Measurements from ENCODE around the gene GADL1.

Gene GADL1

GRCh38 chr3:30871720-30872119, 22.7 kb downstream of the GADL1 start:
- DNase-seq (ENCODE audit: extremely low spot score), result no peak
- CTCF ChIA-PET, result no interaction called here

GRCh38 chr3:30864836-30865235, 29.6 kb downstream of the GADL1 start:
- TF ChIP-seq HDGF (IDR thresholded peaks at IDR 0.05; ENCODE audit: borderline replicate concordance) (no peak), ARNT (IDR thresholded peaks at IDR 0.05) (no peak), PKNOX1 (IDR thresholded peaks at IDR 0.05) (no peak), FOXM1 (IDR thresholded peaks at IDR 0.05; ENCODE audit: borderline replicate concordance) (no peak), FOXA1 (IDR thresholded peaks at IDR 0.05) (no peak), SP1 (IDR thresholded peaks at IDR 0.05) (no peak), TARDBP (IDR thresholded peaks at IDR 0.05) (no peak), SUZ12 (IDR thresholded peaks at IDR 0.05) (no peak), CTBP1 (IDR thresholded peaks at IDR 0.05; ENCODE audit: borderline replicate concordance) (no peak), LEF1 (IDR thresholded peaks at IDR 0.05; ENCODE audit: borderline replicate concordance) (no peak), ELF4 (IDR thresholded peaks at IDR 0.05) (no peak), BHLHE40 (IDR thresholded peaks at IDR 0.05; ENCODE audit: borderline replicate concordance) (no peak), FOXK2 (IDR thresholded peaks at IDR 0.05) (no peak), L3MBTL2 (conservative IDR thresholded peaks at IDR 0.05) (no peak), NFRKB (IDR thresholded peaks at IDR 0.05) (no peak)
- POLR2A ChIA-PET, result no interaction called here
- CTCF ChIA-PET, result no interaction called here
- no peak for DNase-seq (ENCODE audit: extremely low spot score)

More at GRCh38 chr3:30871720-30872119, 22.7 kb downstream of the GADL1 start:
- POLR2A ChIA-PET, result interaction anchor here (1.1 kb wide), 1 partner anchor 9 kb away, joined by 3 read pairs; no protein-coding TSS in a partner anchor
- TF ChIP-seq HDGF (IDR thresholded peaks at IDR 0.05; ENCODE audit: borderline replicate concordance), result no peak
- TF ChIP-seq L3MBTL2 (conservative IDR thresholded peaks at IDR 0.05), result no peak
- TF ChIP-seq ELF4 (IDR thresholded peaks at IDR 0.05), result no peak

GRCh38 chr3:30864132-30864531, 30.3 kb downstream of the GADL1 start:
- CTCF ChIA-PET, result no interaction called here
- TF ChIP-seq BHLHE40 (IDR thresholded peaks at IDR 0.05; ENCODE audit: borderline replicate concordance) (no peak), FOXK2 (IDR thresholded peaks at IDR 0.05) (no peak), ZNF384 (IDR thresholded peaks at IDR 0.05) (no peak), FOXM1 (IDR thresholded peaks at IDR 0.05; ENCODE audit: borderline replicate concordance) (no peak), TARDBP (IDR thresholded peaks at IDR 0.05) (no peak), L3MBTL2 (conservative IDR thresholded peaks at IDR 0.05) (no peak), NFRKB (IDR thresholded peaks at IDR 0.05) (no peak), SP1 (IDR thresholded peaks at IDR 0.05) (no peak), SUZ12 (IDR thresholded peaks at IDR 0.05) (no peak), ELF4 (IDR thresholded peaks at IDR 0.05) (no peak), FOXA1 (IDR thresholded peaks at IDR 0.05) (no peak), ARNT (IDR thresholded peaks at IDR 0.05) (no peak), LEF1 (IDR thresholded peaks at IDR 0.05; ENCODE audit: borderline replicate concordance) (no peak), PKNOX1 (IDR thresholded peaks at IDR 0.05) (no peak), CTBP1 (IDR thresholded peaks at IDR 0.05; ENCODE audit: borderline replicate concordance) (no peak), HDGF (IDR thresholded peaks at IDR 0.05; ENCODE audit: borderline replicate concordance) (no peak)
- POLR2A ChIA-PET, result no interaction called here
- DNase-seq (ENCODE audit: extremely low spot score), result no peak

GRCh38 chr3:30862004-30862403, 32.5 kb downstream of the GADL1 start:
- CTCF ChIA-PET, result interaction anchor here (0.6 kb wide), 1 partner anchor 684 kb away, joined by 3 read pairs; no protein-coding TSS in a partner anchor
- POLR2A ChIA-PET, result interaction anchor here (1.1 kb wide), 1 partner anchor 9 kb away, joined by 3 read pairs; no protein-coding TSS in a partner anchor
- no peak for TF ChIP-seq SUZ12 (IDR thresholded peaks at IDR 0.05)
- TF ChIP-seq ELF4 (IDR thresholded peaks at IDR 0.05), result no peak
- no peak for DNase-seq (ENCODE audit: extremely low spot score)

GRCh38 chr3:30858894-30859389, 35.5 kb downstream of the GADL1 start:
- POLR2A ChIA-PET, result no interaction called here
- DNase-seq (ENCODE audit: extremely low spot score), result no peak
- TF ChIP-seq PKNOX1 (IDR thresholded peaks at IDR 0.05) (no peak), TARDBP (IDR thresholded peaks at IDR 0.05) (no peak), LEF1 (IDR thresholded peaks at IDR 0.05; ENCODE audit: borderline replicate concordance) (no peak), L3MBTL2 (conservative IDR thresholded peaks at IDR 0.05) (no peak), CTBP1 (IDR thresholded peaks at IDR 0.05; ENCODE audit: borderline replicate concordance) (no peak), ELF4 (IDR thresholded peaks at IDR 0.05) (no peak), ARNT (IDR thresholded peaks at IDR 0.05) (no peak), FOXA1 (IDR thresholded peaks at IDR 0.05) (no peak), FOXM1 (IDR thresholded peaks at IDR 0.05; ENCODE audit: borderline replicate concordance) (no peak)
- CTCF ChIA-PET, result no interaction called here

GRCh38 chr3:30855400-30856292, 38.8 kb downstream of the GADL1 start:
- TF ChIP-seq FOXK2 (IDR thresholded peaks at IDR 0.05), result no peak
- no peak for TF ChIP-seq FOXM1 (IDR thresholded peaks at IDR 0.05; ENCODE audit: borderline replicate concordance)
- no peak for TF ChIP-seq SP1 (IDR thresholded peaks at IDR 0.05)
- no peak for TF ChIP-seq BHLHE40 (IDR thresholded peaks at IDR 0.05; ENCODE audit: borderline replicate concordance)
- TF ChIP-seq HDGF (IDR thresholded peaks at IDR 0.05; ENCODE audit: borderline replicate concordance), result no peak
- no peak for TF ChIP-seq NFRKB (IDR thresholded peaks at IDR 0.05)
- TF ChIP-seq PKNOX1 (IDR thresholded peaks at IDR 0.05), result no peak
- TF ChIP-seq CTBP1 (IDR thresholded peaks at IDR 0.05; ENCODE audit: borderline replicate concordance), result no peak
- no peak for DNase-seq (ENCODE audit: extremely low spot score)
- ChIA-PET POLR2A (no interaction called here), CTCF (interaction anchor here (0.7 kb wide), 1 partner anchor 11 kb away, joined by 4 read pairs; no protein-coding TSS in a partner anchor)
